ENCODE results near the gene CYB5R4.

CYB5R4 gene

DNA sequence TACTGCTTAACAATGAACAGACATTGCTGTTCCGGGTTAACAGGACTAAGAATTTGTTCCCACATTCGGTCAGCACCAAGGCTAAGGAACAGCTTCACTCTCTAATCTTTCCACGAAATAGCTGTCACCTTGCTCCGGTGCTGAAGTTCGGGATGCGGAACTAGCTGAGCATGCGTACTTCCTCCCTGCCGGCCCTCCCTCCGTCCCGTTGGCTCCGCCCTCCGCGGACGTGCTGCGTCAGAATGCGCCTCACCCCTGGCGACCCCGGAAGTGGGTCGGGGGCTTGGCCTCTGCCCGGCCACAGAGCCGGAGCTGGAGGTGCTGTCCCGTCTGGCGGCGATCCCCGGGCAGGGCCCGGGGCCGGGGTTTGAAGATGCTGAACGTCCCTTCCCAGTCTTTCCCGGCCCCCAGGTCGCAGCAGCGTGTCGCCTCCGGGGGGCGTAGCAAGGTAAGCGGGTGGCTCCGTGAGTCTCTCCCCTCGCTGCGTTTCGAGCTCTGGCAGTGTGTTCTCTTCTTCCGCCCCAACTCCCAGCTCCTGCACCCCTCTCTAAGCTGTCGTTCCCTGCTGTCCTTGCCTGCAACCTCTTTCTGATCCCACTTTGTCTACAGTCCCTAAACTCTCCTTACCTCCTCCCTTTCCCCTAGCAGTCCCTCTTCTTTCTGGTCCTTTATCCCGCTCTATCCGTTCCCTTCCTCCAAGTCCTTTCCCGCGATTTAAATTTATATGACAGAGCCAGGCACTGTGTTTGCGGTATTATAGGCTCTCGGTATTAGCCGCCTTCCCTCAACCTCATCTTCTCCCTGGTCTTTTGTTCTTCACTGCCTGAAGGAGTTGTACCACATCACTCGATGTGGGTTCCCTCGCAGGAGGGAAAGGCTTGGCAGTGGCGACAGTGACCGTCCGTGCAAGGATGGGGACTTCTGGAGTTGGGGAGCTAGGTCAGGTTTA lies at the start of gene CYB5R4:
Gene CYB5R4 (plus strand): TSS at position 280 of the 949 bp plus-strand sequence. CDS start 94 bp downstream, at position 374.
- peak; percentile 93 for DNase-seq (ENCODE audit: low spot score)

DNA sequence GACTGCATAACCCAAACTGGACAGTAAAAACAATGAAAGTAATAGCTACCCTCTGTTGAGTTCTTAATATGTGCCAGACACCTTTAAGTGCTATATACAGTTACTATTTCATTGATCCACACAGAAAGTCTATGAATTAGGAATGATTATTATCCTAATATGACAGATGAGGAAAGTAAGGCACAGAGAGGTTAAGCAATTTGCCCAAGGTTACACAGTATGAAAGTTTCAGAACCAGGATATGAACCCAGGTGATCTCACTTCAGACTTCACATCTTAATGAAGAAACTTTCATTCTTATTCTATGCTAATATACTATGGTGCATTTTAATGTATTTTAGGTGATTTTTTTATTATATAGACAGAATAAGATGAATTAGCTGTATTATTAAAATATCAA lies 46.9 kb upstream of the CYB5R4 start:
- DNase-seq (ENCODE audit: low spot score), result no peak

DNA sequence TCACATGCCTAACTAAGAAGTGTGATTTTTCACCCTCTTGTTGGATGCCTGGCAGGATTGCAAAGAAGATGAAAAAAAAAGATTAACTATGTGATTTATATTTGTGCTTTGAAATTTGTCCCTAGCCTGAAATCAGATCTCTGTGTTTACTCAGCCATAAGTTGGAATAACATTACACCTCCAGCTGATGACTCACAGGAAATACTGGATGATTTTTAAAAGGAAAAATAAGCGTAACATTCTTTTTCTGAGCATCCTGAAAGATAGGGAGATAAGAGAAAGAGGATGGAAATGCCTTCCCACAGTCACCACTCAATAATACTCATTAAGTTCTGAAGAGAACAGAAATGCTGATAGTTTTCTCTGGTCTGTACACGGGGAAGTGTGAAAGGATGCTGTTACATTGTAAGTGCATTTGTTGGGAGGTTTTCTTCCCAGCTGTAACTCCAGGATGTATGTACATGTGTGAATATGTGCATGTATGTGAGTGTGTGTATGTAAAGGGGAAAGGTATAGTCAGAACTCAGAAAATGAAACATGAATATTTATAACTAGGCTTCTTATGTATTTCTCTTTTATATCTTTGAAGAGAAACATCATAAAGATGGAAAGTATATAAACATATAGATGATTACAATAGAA lies 43.7 kb upstream of the CYB5R4 start:
- no peak for DNase-seq (ENCODE audit: low spot score)

GRCh38 chr6:83822629-83823169 lies 36.8 kb upstream of the CYB5R4 start:
- DNase-seq (ENCODE audit: low spot score), result no peak

DNA sequence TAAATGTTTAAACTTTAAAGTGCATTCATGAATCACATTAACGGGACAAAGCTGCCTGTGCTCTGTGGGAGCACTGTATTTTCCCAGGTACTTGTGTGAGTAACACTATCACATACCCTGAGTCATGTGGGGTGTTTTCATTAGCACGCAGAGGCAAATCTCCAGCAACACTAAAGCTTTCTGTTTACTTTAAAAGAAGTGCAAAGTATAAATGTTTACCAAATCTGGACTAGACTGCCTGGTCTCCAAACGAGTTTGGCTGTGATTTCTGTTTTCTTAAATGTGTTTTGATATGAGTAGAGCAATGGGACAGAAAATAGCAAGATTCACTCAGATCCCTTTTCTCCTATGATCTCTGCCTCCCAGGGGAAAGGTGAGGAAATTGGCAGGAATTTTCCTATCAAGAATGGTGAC lies 35.1 kb upstream of the CYB5R4 start:
- DNase-seq (ENCODE audit: low spot score), result no peak

- no peak for DNase-seq (ENCODE audit: low spot score)
Observed at GRCh38 chr6:83824831-83825230, 34.7 kb upstream of the CYB5R4 start.

DNA sequence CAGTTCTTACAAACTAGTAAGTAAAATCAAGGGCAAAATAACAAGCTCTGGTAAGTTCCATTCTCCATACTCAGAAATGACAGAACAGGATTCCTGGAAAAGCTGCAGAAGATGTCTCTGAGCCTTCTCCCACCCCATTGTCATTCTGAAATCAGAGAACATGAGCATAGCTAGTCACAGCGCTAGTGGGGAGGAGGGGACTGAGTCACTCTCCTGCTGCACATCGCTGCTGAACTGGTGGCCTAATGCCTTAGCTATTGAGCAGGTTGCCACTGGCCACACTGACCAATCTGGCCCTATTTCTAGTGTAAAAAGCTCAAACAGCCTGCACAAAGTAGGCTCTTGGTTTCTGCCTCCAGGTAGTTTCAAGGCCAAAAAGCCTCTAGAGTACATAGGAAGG lies 32.4 kb upstream of the CYB5R4 start:
- no peak for DNase-seq (ENCODE audit: low spot score)

- DNase-seq (ENCODE audit: low spot score), result no peak
Observed at GRCh38 chr6:83838727-83839126, 20.8 kb upstream of the CYB5R4 start.

GRCh38 chr6:83844170-83844569 lies 15.3 kb upstream of the CYB5R4 start:
- DNase-seq (ENCODE audit: low spot score), result no peak

- no peak for DNase-seq (ENCODE audit: low spot score)
Observed at GRCh38 chr6:83846291-83846690, 13.2 kb upstream of the CYB5R4 start.

DNA sequence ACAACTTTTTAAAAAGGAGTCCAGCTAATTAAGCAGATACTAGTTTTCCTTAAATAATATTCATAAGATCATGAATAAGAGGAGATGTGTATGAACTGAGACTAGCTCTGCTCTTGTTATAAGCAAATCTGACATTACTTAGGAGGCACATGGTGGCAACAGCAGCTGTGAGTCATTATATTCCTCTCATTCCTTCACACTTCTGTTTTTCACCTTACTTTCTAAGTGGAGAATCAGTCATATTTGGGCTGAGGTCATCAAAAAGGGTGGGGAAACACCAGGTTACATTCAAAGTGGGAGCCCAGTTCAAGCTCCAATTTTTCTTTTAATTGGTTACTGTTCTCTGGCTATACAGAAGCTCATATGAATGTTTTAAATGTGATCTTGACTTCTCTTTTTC lies 12.3 kb upstream of the CYB5R4 start:
- no peak for DNase-seq (ENCODE audit: low spot score)

DNA sequence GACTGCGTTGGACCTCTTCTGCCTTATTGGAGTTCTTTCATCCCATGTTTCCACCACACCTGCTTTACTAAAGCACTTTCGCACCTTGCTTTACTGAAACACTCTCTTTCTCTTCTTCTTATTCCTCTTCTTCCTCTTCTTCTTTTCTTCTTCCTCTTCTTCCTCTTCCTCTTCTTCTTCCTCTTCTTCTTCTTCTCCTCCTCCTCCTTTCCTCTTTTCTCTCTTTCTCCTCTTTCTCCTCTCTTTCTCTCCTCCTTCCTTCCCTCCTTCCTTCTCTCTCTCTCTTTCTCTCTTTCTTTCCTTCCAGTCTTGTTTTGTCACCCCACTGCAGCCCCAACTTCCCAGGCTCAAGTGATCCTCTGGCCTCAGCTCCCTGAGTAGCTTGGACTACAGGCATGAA lies 10.4 kb upstream of the CYB5R4 start:
- DNase-seq (ENCODE audit: low spot score), result no peak

GRCh38 chr6:83849610-83850009 lies 9.9 kb upstream of the CYB5R4 start:
- no peak for DNase-seq (ENCODE audit: low spot score)

DNA sequence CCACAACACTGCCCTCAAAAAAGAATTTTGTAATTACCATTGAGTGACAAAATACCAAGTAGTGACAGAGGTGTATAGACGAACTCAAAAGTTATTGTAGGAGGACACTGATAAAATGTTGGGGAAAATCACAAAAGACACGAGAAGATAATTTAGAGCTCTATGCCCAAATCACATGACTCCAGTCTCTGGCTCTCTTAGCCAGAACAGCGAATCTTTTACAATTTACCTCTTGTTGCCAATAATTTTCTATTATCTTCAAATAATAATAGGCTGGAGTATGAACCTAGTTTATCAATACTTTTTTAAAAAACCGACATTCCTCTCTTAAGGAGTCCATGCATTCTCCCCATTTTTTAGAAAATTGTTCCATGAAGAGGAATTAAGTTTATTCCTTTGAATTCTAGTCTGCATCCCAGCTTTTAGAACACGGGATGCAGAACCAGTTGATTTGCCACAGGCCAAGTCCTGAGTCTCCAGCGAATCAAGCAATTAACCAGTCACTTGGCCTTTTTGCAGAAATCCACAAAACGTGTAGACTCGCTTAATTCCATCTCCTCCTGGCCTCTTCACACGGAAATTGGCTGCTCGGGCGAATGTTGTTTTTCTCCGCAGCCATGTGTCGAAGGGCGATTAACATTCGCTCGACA lies 6.8 kb upstream of the CYB5R4 start:
- no peak for DNase-seq (ENCODE audit: low spot score)

- DNase-seq (ENCODE audit: low spot score), result peak; percentile 74
Observed at GRCh38 chr6:83853178-83854000, 6.1 kb upstream of the CYB5R4 start, which contains the start of gene RIPPLY2. RIPPLY2 (plus strand) TSS chr6:83853360; CDS start chr6:83853417, 57 bp downstream.

- no peak for DNase-seq (ENCODE audit: low spot score)
Observed at GRCh38 chr6:83854001-83854501, 5.4 kb upstream of the CYB5R4 start.

- no peak for DNase-seq (ENCODE audit: low spot score)
Observed at GRCh38 chr6:83854766-83855165, 4.7 kb upstream of the CYB5R4 start.

DNA sequence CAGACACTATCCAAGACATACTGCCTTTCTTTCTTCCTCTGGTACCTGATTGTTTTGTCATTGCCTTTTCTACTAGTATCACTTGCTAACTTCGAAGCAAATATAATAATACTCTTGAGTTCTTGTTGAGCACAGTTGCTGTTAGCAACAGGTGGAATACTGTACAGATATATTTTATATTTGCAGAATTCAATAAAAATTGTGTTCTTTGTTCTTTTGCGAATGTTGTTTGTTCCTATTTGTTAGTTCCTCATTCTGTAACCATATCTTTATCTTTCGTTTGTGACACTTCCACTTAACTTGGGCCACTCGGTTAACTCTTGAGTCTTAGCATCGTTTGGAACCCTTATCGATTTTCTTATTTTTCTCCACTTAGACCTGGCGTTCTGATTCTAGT lies 868 bp downstream of the CYB5R4 start:
- DNase-seq (ENCODE audit: low spot score), result no peak

GRCh38 chr6:83860782-83861495 lies 1.4 kb downstream of the CYB5R4 start:
- DNase-seq (ENCODE audit: low spot score), result no peak

DNA sequence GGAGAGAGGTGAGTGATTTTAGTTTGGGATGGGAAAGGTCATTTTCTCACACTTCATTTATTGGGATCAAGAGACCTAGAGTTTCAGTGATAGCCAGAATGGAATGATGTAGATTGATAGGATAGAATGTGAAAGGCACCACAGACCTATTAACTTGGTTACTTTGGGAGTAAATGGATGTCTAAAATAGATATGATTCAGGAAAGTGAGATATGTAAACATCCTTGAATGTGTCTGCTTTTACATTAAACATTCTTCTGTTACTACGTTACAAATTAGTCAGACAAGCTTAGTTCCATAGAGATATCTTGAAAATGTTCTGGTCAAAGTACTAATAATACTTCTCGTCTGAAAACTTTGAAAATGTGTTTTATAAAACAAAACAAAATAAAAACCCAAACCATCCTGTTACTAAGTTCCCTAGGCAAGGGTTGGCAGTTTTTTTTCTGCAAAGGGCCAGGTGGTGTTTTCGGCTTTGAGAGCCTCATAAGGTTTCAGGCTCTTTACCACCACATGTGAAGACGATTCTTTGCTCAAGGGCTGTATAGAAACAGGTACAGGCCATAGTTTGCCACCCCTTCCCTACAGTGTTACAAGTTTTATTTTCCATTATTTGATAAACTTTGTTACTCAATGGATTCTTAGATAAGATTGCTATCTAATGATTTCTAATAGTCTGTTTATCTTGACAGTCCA lies 3.4 kb downstream of the CYB5R4 start:
- no peak for DNase-seq (ENCODE audit: low spot score)
